OCI-LY7 (cell line): Measurements from ENCODE around the gene PRKN. TPM values are rescaled to one million over a fixed set of nuclear protein-coding genes. Genes with fewer than 3 reads are reported as not detected.

Source experiments
- BruUV-seq: library from RNA; stranded (reverse); fragments of 400-500 nt; replicated peaks from 2 replicates; lab custom pipeline; 2021; lab: Mats Ljungman, UMichigan
- CTCF ChIA-PET: fragments of 300-600 bp; sonication (Branson Sonifier 250); formaldehyde crosslinking; loops from one replicate; lab custom pipeline; 2022; ENCODE audit warnings: antibody characterized with exemption; ENCODE audit not compliant: unreplicated experiment; lab: Charles Lee
- POLR2A ChIA-PET: fragments of 300-600 bp; sonication (Branson Sonifier 250); formaldehyde crosslinking; loops from one replicate; lab custom pipeline; 2022; ENCODE audit warnings: antibody characterized with exemption; lab: Charles Lee
- DNase-seq: peaks from one replicate; pipeline ENCODE4 v3.0.0-alpha.2; 2015; ENCODE audit warnings: low spot score
- H2AFZ ChIP-seq: fragments of 200-600 bp; sonication (generic), shearing (Covaris generic); 2 replicates; pipeline ENCODE4 v1.6.1; 2014; ENCODE audit warnings: mild to moderate bottlenecking, antibody characterized with exemption, low read length, moderate library complexity
- H3K27ac ChIP-seq: fragments of 200-600 bp; sonication (generic); 2 replicates; pipeline ENCODE4 v1.5.1; 2014; ENCODE audit warnings: mixed run types, low read depth, mild to moderate bottlenecking, moderate library complexity, low read length, inconsistent platforms; ENCODE audit not compliant: poor library complexity, severe bottlenecking
- H3K36me3 ChIP-seq: fragments of 200-600 bp; sonication (generic); 2 replicates; pipeline ENCODE4 v1.6.1; 2014; ENCODE audit warnings: mild to moderate bottlenecking, antibody characterized with exemption, low read length, moderate library complexity, mixed read lengths; ENCODE audit not compliant: insufficient read depth
- H3K4me1 ChIP-seq: fragments of 200-600 bp; sonication (generic); 2 replicates; pipeline ENCODE4 v1.5.1; 2014; ENCODE audit warnings: mild to moderate bottlenecking, low read length; ENCODE audit not compliant: insufficient read depth, poor library complexity, severe bottlenecking
- H3K4me2 ChIP-seq: fragments of 200-600 bp; sonication (generic); 2 replicates; pipeline ENCODE4 v1.6.1; 2014; ENCODE audit warnings: mild to moderate bottlenecking, low read length
- H3K4me3 ChIP-seq: fragments of 200-600 bp; sonication (generic); 2 replicates; pipeline ENCODE4 v1.5.1; 2014; ENCODE audit warnings: mild to moderate bottlenecking, low read depth, low read length; ENCODE audit not compliant: poor library complexity, severe bottlenecking
- H3K79me2 ChIP-seq: fragments of 200-600 bp; sonication (generic); 2 replicates; pipeline ENCODE4 v1.6.1; 2016; ENCODE audit warnings: low read depth, mild to moderate bottlenecking, low read length, moderate library complexity, mixed read lengths; ENCODE audit not compliant: insufficient read depth
- H3K9me2 ChIP-seq: fragments of 200-600 bp; sonication (generic); 2 replicates; pipeline ENCODE4 v1.6.1; 2016; ENCODE audit warnings: mild to moderate bottlenecking, low read length, mixed read lengths; ENCODE audit not compliant: insufficient read depth
- H3K9me3 ChIP-seq: fragments of 200-600 bp; sonication (generic); 2 replicates; pipeline ENCODE4 v1.6.1; 2014; ENCODE audit warnings: mild to moderate bottlenecking, mixed run types, low read length, mixed read lengths
- H4K20me1 ChIP-seq: fragments of 200-600 bp; sonication (generic); 2 replicates; pipeline ENCODE4 v1.6.1; 2014; ENCODE audit warnings: mild to moderate bottlenecking, antibody characterized with exemption, low read length, moderate library complexity, mixed read lengths; ENCODE audit not compliant: insufficient read depth
- CTCF ChIP-seq: fragments of 200-600 bp; sonication (generic); conservative IDR thresholded peaks from 2 replicates; pipeline ENCODE4 v1.5.1; 2014; ENCODE audit warnings: mild to moderate bottlenecking, antibody characterized with exemption, low read length, moderate library complexity, mixed read lengths
- EZH2phosphoT487 ChIP-seq: fragments of 200-600 bp; sonication (generic); IDR thresholded peaks from 2 replicates; pipeline ENCODE4 v1.6.1; 2018; ENCODE audit warnings: low read depth, borderline replicate concordance, mild to moderate bottlenecking, mixed run types, antibody characterized with exemption, low read length, moderate library complexity, mixed read lengths
- intact Hi-C: fragments of 100-400 bp; cut with micrococcal nuclease; formaldehyde crosslinking; loops from one replicate; pipeline ENCODE4 v1.10.0; 2022; ENCODE audit not compliant: unreplicated experiment
- total RNA-seq, 2 experiments: library from RNA; depleted of rRNA in 1 of 2; stranded (reverse); fragments of >200 nt in 1 of 2; shearing (Covaris generic) in 1 of 2; gene quantifications; 2 replicates each; pipeline ENCODE4 v1.2.3, GENCODE V29; 2014 to 2022

The PRKN gene
- total RNA-seq, 2 experiments from 2014 or later = 1.3 to 2.0 TPM

DNA sequence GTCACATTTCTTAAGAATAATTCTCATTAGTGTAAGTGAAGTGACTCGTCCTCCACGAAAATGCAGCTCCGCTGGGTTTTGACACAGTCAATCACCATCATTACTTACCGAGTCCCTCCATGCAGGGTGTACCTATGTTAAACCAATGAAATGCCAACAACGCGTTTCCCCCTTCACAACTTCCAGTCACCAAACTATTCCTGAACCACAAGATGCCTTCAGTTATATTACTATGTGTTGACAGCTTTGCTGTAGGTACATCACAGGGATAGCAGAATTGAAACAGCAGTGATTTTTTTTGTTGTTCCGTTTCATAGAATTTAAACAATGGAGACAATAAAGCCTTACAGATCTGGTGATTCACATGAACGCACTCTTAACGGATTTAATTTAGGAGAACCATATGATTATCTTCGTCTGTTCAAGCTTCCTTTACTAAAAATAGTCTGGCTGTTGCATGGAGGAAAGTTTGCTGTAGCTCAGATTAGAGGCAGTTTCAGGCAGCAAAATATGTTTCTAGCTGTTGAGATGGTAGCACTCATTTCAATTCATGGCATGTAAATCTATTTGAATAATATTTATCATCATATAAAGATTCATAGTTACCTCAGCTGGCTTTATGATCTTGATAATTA is 652.8 kb downstream of the PRKN start:
- H3K9me3 ChIP-seq = no peaks in the 10 kb centered on the region
- no peaks in the 10 kb centered on the region for H4K20me1 ChIP-seq
- POLR2A ChIA-PET = no interaction called here
- H3K4me3 ChIP-seq = no peak overlapping the region
- no peaks in the 10 kb centered on the region for H3K9me2 ChIP-seq
- DNase-seq = no peak
- no TSS peak for BruUV-seq
- no peak overlapping the region for H3K4me2 ChIP-seq
- H3K4me1 ChIP-seq = no peaks in the 10 kb centered on the region
- CTCF ChIA-PET = no interaction called here
- intact Hi-C loops = no loop called here
- TF ChIP-seq CTCF (no peak), EZH2phosphoT487 (no peak)
- no peaks in the 10 kb centered on the region for H3K36me3 ChIP-seq
- no peak overlapping the region for H2AFZ ChIP-seq
- H3K79me2 ChIP-seq = no peaks in the 10 kb centered on the region
- no peak overlapping the region for H3K27ac ChIP-seq

- Histone ChIP-seq H3K4me2 (no peak overlapping the region), H3K9me3 (no peaks in the 10 kb centered on the region), H3K4me3 (no peak overlapping the region), H4K20me1 (no peaks in the 10 kb centered on the region), H3K27ac (no peak overlapping the region), H3K9me2 (no peaks in the 10 kb centered on the region), H3K36me3 (no peaks in the 10 kb centered on the region), H3K4me1 (no peaks in the 10 kb centered on the region), H2AFZ (no peak overlapping the region), H3K79me2 (no peaks in the 10 kb centered on the region)
- DNase-seq = no peak
- ChIA-PET CTCF (no interaction called here), POLR2A (no interaction called here)
- no TSS peak for BruUV-seq
- no peak for TF ChIP-seq EZH2phosphoT487
- no peak for TF ChIP-seq CTCF
- intact Hi-C loops = no loop called here
These were observed 656.9 kb downstream of the PRKN start for GRCh38 chr6:162070639-162071038.

DNA sequence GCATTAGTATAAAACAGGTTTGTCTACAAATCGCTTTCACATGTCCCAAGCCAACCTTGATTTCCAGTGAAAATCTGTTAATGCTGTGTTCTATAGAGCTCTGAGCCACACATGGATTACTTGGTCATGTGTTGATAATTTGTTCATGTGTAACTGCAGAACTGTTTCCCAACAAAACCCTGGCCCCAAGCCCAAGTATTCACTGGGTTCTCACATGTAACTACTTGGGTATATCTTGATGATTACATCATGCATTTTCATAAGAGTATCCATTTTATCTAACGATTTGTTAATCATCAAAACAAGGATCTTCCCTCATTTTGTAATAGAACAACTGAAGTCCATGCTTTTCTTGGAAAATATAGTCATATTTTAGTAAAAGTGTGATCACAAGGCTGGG is 657.6 kb downstream of the PRKN start:
- H3K4me2 ChIP-seq = no peak overlapping the region
- BruUV-seq = no TSS peak

More for the DNA sequence above, 657.6 kb downstream of the PRKN start:
- intact Hi-C loops = no loop called here
- no peak overlapping the region for H3K27ac ChIP-seq
- TF ChIP-seq CTCF (no peak), EZH2phosphoT487 (no peak)
- H4K20me1 ChIP-seq = no peaks in the 10 kb centered on the region
- DNase-seq = no peak
- POLR2A ChIA-PET = no interaction called here
- H3K4me1 ChIP-seq = no peaks in the 10 kb centered on the region
- no peaks in the 10 kb centered on the region for H3K9me3 ChIP-seq
- no peaks in the 10 kb centered on the region for H3K36me3 ChIP-seq
- no peak overlapping the region for H3K4me3 ChIP-seq
- H3K9me2 ChIP-seq = no peaks in the 10 kb centered on the region
- H3K79me2 ChIP-seq = no peaks in the 10 kb centered on the region
- CTCF ChIA-PET = no interaction called here
- H2AFZ ChIP-seq = no peak overlapping the region
